OCI-LY7 (cell line): Measurements from ENCODE around the gene DTX1.

Experiments used
- EZH2phosphoT487 ChIP-seq: fragments of 200-600 bp; sonication (generic); IDR thresholded peaks from 2 replicates; pipeline ENCODE4 v1.6.1; 2018; ENCODE audit warnings: low read depth, borderline replicate concordance, mild to moderate bottlenecking, mixed run types, antibody characterized with exemption, low read length, moderate library complexity, mixed read lengths
- TF ChIP-seq, protein P1 (sequence below): fragments of 200-600 bp; sonication (generic); conservative IDR thresholded peaks from 2 replicates; pipeline ENCODE4 v1.5.1; 2014; ENCODE audit warnings: mild to moderate bottlenecking, antibody characterized with exemption, low read length, moderate library complexity, mixed read lengths

DNA sequence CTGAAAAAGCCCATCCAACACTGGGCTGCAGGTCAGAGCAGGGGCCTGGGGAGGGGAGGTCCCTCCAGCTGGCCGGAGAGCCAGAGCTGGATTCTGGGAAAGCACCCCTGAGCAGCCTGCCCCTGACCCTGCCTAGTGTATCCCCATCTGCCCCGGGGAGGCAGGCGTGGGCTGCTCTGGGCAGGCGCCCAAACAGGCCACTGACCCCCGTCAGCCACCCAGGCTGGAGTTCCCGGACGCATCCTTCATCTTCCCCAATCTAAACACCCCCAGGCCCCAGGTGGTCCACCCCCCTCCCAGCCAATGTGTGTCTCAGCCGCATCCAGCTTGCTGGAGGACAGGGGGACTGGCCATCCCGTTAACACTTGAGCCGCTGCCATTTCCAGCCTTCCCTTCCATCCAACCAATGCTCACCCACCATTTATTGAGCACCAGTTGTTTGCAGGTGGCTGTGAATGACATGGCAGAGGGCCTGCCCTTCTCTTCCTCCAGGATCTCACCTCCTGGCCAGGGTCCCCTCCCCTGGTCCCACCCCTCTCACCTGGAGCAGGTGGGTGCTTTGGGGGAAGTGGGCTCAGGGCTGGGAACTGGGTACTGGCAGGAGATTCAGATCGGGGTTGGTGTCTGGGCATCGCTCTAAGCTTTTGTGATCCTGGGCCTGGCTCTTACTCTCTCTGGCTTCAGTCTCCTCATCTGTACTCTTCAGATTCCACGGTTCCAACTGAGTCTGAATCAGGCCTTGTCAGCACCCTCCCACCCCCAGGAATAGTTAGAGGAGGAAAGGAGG lies 743 bp upstream of the DTX1 start:
- TF ChIP-seq, protein P1, sequence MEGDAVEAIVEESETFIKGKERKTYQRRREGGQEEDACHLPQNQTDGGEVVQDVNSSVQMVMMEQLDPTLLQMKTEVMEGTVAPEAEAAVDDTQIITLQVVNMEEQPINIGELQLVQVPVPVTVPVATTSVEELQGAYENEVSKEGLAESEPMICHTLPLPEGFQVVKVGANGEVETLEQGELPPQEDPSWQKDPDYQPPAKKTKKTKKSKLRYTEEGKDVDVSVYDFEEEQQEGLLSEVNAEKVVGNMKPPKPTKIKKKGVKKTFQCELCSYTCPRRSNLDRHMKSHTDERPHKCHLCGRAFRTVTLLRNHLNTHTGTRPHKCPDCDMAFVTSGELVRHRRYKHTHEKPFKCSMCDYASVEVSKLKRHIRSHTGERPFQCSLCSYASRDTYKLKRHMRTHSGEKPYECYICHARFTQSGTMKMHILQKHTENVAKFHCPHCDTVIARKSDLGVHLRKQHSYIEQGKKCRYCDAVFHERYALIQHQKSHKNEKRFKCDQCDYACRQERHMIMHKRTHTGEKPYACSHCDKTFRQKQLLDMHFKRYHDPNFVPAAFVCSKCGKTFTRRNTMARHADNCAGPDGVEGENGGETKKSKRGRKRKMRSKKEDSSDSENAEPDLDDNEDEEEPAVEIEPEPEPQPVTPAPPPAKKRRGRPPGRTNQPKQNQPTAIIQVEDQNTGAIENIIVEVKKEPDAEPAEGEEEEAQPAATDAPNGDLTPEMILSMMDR = no peak
- no peak for TF ChIP-seq EZH2phosphoT487
